ENCODE data around the gene SLC11A2.

DNA sequence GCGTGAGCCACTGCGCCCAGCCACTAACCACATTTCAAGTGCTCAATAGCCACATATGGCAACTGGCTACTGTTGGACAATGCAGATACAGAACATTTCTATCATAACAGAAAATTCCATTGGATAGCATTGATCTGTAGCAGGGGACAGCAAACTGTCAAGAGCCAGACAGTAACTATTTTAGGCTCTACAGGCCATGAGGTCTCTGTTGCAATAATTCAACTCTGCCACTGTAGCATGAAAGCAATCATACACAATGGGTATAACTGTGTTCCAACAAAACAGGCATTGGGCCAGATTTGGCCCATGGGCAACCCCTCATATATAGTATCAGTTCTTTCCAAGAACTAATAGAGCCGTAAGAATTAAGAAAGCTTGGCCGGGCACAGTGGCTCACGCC, 49.2 kb upstream of the SLC11A2 start:
- TF ChIP-seq LEF1 (IDR thresholded peaks at IDR 0.05; ENCODE audit: borderline replicate concordance) (no peak), FOXK2 (IDR thresholded peaks at IDR 0.05) (no peak), ARNT (IDR thresholded peaks at IDR 0.05) (no peak), TARDBP (IDR thresholded peaks at IDR 0.05) (no peak), SP1 (IDR thresholded peaks at IDR 0.05) (no peak), SUZ12 (IDR thresholded peaks at IDR 0.05) (no peak), ELF4 (IDR thresholded peaks at IDR 0.05) (no peak), BHLHE40 (IDR thresholded peaks at IDR 0.05; ENCODE audit: borderline replicate concordance) (no peak), FOXA1 (IDR thresholded peaks at IDR 0.05) (no peak), L3MBTL2 (conservative IDR thresholded peaks at IDR 0.05) (no peak)

Data from HEK293T (cell line).